8988T (cell line): ENCODE measurements around the gene MYO18B.
"Not testable (repeated sequence)": the region's sequence is repeated elsewhere in the genome, so short reads cannot be mapped to it uniquely, and the experiment has no call there.

Experiments used
- DNase-seq: peaks from one replicate; pipeline ENCODE4 v3.0.0; 2011

The MYO18B gene

DNA sequence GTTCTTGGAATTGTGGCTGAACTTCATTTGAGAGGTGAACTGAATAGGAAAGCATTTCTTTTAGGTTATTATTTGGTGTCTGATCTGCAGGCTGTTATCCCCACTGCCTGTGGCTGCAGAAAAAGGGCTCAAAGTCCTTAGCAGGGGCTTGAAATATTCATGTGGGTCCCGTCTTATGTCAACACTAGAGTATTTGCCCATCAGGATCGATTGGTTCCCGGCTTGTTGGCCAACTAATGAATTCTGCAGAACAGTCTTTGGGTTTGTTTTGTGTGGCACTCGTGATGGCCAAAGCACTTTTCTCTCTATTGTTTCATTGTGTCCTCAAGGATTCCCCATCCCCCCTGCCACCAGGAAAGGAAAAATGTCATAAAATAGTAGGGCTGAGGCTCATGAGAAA, 211.9 kb downstream of the MYO18B start:
- DNase-seq = no peak

DNA sequence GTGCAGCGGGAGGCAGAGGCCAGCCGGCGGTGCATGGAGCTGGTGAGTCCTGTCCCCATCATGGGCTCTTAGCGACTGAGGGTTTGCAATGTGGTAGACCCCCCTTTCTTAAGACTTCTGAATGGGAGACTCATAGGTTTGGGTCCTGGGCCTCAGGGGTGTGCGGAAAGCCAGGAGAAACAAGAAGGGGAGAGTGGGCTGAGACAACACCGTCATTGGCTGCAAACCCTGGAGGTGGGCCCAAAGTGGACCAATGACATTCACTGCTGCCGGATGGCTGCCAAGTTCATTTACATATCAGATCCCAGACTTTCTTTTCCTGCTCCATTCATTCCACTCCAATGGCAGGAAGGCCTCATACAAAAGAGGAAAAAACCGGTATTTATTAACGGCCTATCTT, 213.3 kb downstream of the MYO18B start:
- DNase-seq = no peak

DNA sequence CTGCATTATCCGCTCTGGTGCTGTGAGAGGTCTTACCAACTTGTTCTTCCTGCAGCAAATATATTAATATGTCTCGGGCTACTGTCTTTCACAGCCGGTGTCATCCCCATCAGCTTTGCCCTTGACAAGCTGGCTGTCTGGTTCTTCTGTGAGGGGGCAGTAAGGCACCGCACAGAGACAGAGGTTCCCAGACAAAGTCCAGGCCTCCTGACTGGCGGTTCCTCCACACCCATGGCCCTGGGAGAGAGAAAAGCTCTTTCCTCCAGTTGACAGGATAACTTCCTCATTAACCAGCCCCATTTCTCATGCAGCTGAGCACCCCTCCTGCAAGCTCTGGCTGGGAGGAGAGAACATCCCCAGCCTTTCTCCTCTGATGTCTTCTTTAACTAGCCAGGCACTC, 214.8 kb downstream of the MYO18B start:
- no peak for DNase-seq

DNA sequence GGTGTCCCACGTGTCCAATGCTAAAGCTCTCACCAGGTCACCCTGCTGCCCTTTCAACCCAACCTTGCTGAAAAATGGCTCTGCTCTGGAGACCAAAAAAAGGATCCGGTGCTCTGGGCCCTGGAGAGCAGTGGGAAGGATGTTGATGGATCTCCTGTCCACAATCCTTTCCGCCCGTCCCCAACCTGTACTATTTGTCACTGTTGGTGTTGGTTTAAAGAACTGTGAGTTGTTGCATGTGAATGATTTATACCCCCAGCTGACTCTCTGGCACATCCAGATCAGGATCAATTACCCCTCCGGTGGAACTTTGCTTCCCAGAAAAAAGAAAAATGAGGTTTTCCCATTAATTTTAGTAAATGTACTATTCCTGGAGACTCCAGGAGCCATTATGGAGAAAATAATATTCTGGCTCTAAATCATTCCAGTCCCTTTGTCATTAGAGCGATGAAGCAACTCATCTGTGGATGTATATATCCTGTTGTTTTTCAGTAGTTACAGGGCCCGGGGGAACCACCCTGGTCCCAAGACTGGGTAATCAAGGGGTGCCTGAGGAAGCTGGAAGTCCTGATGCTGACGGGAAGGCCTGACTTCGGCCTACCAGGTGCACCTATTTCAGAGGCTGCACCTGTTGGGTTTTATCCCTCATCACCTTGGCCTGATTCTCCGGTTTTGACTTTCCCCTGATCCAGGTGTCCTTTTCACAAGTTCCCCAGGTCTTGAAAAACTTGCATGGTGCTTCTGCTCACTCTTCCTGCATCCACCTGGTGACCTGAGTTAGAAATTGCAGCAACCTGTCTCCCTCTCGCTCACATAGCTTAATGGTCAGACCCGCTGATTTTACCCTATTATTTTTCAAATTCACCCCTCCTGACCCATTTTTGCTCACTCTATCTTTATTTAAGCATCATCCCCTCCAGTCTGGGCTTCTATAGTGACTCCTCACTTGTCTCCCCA, 218.1 kb downstream of the MYO18B start:
- no peak for DNase-seq

DNA sequence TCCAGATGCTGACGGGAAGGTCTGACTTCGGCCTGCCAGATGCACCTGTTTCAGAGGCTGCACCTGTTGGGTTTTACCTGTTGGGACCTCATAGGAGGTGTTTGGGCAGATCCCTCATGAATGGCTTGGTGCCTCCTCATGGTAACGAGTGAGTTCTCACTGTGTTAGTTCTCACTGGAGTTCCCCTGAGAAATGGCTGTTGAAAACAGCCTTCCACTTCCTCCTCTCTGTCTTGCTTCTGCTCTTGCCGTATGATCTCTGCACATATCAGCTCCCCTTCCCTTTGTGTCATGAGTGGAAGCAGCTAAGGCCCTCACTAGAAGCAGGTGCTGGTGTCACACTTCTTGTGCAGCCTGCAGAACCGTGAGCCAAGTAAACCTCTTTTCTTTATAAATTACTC, 219.7 kb downstream of the MYO18B start:
- no peak for DNase-seq

DNA sequence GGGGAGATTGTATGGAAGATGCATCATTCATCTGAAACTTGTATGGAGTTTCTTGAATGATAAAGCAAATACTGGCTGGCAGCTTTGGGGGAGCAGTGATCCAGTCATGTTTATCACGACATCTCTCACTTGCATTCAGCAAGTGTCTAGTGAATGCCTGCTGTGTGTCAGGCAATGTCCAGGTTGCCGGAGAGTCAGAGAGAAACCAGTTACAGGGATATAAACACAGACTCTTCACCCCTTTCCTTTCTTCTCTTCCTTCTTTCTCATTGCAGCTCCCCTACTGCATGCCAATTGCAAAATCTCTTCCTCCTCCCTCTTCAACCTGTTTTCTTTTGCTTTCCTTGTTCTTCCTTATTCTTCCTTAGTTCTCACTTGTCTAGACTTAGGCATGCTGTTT, 220.7 kb downstream of the MYO18B start:
- DNase-seq = no peak

DNA sequence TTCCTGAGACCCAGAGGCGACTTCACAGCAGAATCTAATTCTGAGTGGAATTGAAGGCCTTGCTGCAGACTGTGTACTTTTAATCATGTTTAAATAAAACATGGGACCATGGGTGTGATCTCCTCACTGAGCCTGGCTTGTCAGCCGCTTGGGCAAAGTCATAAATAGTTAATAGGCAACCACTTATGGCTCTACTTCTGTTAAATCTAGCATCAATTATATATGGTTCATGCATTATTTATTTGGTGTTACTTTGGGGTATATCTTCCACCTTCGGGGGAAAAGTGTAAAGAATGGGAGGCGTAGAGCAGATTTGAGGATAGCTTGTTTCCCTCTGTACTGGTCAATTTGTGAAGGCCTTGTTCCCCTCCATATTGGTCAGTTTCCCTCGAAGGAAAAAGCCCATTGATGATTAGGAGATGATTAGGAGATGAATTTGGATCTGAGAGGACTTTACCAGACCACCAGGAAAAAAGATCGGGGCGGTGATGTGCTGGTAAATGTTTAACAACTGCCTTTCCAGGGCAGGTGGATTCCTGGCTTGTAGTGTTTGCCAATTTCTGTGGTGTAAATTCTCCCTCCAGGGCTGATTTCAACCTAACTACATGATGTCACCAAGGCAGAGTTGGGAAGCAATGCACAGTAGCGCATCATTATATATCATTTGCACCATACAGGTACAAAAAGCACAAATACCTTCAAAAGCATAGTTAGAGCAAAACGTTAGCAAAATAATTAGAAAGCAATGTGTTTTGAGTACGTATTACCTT, 223.2 kb downstream of the MYO18B start:
- no peak for DNase-seq

DNA sequence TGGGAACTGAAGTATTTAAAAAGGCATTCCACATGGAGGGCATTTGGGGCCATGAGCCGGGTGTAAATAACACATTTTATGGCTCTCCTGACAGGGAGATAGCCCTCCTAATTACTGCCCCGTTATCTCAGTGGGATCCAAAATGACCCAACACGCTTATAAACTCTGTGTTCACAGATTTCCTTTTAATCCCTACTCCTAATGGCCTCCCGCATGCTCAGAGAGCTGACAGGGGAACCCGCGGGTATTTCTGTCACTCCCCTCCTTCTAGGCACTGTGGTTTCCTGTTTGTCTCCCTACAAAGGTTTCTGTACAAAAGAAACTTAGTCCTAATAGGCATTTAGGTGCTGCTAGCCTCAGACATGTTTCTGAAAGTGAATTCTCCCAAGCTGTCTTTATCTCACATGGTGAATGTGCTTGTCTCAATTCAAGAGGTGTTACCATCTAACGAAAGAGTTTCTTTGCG, 224.5 kb downstream of the MYO18B start:
- no peak for DNase-seq

DNA sequence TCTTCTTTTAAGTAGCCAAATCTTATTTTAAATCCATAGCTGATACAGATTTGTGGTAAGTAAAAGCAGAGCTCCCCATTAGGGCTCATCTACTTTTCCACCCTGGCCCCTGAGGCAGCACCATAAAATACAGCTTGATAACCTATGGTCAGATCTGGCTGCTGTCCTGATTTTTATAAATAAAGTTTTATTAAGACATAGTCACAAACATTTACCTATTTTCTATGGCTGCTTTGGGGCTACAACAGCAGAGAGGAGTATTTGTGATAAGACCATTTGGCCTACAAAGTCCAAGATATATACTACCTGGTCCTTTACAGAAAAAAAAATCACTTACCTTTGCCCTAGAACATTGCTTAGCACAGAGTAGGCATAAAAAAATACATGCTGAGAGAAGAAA, 227.3 kb downstream of the MYO18B start:
- no peak for DNase-seq

DNA sequence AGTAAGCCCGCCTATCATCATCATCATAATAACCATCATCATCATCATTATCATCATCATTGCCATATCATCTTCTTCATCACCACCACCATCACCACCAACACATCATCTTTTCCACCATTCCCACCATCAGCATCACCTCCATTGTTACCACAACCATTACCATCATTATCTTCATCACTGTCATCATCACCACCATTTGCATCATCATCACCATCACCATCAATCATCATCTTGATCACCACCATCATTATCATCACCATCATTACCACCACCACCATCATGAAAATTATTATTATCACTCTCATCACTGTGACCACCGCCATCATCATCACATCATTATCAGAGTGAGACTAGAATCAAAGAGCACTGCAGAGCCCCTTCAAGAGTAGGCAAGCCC, 227.9 kb downstream of the MYO18B start:
- no peak for DNase-seq

DNA sequence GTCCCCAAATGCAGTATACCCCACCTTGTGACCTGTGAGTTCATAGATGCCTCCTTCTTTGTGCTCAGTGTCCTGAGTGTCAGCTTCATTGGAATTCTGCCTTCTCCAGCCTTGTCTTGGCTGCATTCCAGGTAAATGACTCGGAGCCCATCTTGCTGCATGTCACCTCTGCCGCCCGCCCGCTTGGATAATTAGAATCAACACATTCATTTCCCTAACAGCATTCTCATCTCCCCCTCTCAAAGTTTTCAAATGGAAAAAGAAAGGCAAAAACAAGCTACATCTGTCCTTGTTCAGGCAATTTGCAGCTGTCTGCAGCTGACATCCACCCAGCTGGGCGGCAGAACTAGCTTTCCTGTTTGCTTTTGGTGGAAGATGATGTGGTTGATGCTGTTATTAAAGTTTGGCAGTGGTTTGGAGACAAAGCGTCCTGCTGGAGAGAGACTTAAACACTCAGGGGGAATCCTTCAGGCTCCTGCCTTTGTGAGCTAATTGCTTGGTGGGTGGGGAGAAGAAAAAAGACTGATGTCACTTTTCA, 228.5 kb downstream of the MYO18B start:
- no peak for DNase-seq

DNA sequence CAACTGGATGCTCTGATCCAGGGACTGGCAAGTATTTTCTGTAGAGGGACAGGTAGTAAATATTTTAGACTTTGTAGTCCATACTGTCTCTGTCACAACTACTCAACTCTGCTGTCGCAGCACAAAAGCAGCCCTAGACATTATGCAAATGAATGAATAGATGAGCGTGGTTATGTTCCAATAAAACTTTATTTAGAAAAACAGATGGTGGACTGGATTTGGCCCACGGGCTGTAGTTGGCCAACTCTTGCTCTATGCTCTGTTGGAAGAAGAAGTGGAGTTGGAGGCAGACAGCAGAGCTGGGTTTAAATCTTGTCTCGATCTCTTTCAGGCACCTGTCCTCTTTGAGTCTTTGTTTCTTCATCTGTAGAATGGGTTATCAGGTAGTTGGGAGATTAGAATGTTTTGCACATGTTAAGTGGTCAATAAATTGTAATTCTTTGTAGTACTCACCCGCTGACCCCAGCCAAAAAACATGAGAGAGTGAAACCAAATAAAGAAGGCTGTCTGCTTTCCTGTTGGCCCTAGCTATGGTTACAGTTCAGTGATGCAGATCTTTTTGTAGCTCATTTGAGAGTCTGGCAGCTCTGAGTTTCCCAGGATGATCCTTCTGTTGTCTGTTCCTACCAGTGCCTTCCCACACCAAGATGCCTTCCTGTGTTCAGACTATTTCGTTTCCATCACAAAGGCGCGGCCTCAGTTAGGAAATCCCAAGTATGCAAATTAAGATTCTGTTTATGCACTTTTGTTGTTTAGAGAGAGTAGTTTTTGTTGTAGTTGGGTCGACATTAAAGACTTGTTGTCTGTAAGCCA, 229.2 kb downstream of the MYO18B start:
- no peak for DNase-seq

DNA sequence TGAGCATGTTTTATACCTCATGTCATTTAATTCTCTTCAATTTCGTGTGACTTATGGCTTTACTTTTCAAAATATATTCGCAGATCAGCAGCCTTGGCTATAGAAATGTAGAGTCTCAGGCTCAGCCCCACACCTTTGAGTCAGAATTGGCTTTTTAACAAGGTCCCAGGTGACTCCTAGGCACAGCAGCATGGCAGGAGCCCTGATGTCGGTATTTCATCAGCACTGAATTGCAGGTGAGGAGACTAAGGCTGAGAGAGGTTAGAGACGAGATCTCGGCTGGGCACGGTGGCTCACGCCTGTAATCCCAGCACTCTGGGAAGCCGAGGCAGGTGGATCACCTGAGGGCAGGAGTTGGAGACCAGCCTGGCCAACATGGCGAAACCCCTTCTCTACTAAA, 230.4 kb downstream of the MYO18B start:
- no peak for DNase-seq

DNA sequence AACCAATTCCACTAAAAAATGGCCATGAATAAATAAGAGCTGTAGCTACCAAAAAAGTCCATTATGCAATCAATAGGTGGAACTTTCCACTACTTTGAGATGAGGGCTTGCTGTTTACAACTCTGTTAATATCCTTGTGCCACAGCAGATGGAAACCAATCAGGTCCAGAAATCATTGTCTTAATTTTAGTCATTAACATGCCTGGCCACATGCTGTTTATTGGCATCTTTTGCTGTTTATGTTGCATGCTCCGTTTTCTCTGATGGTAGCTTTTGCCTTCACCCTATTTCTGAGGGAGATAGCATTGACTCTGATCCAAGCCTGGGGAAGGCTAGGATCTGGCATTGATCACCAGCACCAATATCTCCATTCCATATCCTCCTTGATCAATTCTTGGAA, 234.4 kb downstream of the MYO18B start:
- no peak for DNase-seq

DNA sequence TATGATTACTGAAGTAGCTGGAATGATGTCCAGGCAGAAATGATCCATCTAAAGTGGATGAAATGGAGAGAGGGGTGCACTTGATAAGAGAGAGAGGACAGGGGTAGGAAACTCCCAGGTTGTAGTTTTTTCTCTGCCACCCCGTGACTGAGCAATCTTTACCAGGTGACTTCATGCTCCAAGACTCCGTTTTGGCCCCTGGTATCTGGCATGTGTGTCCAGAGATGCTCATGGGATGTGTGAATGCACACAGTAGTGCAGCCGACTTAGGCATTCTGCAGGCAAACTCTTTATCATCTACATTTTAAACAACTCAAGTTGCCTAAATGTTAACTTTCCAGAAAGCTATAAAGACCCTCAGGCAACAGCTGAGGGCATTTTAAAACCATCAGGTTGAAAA, 238.0 kb downstream of the MYO18B start:
- no peak for DNase-seq

DNA sequence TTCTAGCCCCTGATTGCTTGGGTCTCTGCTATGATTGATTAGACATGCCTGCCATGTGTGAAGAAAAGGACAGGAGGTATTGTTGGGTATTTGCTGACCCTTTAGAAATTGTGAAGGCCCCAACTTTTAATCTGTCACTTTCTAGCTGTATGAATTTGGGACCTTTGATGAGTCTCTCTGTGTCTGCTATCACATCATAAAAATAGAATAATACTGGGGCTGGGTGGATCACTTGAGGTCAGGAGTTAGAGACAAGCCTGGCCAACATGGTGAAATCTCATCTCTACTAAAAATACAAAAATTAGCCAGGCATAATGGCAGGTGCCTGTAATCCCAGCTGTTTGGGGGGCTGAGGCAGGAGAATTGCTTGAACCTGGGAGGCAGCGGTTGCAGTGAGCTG, 242.9 kb downstream of the MYO18B start:
- not testable (repeated sequence) for DNase-seq

DNA sequence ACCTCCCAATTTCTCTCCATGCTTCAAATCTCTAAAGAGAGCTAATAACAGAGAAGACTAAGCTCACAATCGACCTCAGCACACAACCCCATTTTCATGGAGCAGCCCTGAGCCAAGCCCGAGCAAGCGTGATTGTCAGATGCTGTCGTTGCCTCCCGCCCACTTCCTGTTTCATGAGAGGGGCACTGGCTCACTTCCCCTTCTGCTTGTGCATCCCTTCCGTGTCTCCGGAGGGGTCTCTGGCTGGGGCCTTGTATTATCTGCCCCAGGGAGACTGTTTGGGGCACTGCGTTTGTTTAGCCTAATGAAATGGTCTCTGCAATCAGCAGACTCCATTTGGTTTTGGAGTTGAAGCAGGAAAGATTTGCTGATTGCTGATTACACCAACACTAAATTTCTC, 246.0 kb downstream of the MYO18B start:
- DNase-seq = no peak

DNA sequence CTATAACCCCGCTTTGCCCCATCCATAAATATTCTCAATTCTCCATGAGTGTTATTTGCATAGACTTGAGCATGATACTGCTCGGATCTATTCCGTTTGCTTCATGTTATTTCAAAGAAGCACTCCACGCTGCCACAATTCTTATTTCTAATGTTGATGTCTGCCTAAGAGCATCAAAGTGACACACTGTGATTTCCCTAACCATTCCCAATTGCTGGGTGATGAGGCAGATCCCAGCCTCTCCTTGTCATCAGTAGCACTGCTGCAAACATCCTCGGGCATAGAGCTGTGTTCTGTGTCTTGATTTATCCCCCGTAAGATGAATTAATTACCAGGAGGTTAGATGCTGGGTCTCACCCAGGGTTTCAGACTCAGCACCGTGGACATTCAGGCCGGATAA, 249.0 kb downstream of the MYO18B start:
- no peak for DNase-seq

DNA sequence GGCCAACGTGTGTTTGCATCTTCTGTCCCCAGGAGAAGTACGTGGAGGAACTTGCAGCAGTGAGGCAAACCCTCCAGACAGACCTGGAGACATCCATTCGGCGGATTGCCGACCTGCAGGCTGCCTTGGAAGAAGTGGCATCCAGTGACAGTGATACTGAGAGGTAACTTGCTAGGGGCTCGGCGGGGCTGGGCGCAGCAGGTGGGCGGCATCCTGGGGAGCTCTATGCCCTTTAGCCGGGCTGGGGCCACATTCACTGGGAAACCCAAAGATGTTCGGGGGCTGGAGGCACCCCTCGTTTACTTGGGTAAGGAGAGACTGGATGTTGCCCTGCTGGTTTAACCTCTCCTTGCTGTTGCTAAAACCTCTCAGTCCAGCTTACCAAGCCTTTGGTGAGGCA, 250.3 kb downstream of the MYO18B start:
- DNase-seq = no peak

DNA sequence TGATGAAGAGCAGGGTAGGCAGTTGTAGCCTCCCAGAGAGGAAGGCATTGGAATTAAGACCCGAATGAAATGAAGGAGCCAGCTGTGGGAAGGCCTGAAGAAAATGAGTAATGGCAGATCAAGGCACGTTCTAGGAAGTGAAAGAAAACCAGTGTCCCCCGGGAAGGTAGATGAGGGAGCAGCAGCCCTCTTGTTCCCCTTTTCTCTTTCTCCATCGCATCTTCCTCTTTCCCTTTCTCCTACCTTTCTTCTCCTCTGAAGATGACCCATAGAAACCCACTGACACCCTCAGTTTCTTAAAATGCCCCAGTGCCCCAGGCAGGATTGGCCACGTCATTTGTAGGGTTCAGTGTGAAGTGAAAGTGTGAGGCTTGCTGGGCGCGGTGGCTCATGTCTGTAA, 254.7 kb downstream of the MYO18B start:
- DNase-seq = no peak

DNA sequence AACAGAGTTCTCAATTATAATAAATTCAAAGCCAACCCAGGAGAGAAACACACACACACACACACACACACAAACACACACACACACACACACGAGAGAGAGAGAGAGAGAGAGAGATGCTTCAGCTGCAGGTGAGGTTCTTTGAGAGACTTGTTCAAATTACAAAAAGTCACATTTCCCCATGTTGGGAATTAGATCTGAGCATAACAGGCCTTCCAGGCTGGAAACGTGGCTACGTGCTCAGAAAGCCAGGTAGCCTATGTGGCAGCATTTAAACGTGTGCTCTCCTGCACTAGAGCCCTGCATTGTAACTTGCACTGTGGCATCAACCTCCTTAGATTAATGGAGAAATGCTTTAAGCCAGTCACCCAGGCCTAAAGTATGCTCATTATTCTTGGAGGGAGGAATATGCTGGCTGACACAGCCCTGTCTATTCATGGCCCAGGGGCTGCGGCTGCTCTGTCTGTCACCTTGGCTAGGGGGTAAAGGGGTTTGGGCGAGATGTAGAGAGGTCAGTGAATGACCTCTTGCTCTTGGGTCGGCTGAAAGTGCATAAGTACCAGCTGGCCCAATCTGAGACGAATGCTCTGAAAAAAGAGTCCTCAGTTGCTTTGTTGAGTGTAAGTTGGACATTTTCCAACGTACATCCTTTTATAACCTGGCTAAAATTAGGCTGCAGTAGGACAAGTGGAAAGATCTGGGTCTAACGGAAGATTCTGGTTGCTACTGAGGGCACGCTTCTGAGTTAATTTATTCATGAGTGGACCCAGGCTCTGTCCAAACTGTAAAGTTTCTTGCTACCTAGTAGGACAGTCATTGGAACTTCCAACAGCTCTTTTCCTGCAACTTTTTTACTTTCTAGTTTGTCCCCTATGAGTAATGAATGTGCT, 256.1 kb downstream of the MYO18B start:
- no peak for DNase-seq

DNA sequence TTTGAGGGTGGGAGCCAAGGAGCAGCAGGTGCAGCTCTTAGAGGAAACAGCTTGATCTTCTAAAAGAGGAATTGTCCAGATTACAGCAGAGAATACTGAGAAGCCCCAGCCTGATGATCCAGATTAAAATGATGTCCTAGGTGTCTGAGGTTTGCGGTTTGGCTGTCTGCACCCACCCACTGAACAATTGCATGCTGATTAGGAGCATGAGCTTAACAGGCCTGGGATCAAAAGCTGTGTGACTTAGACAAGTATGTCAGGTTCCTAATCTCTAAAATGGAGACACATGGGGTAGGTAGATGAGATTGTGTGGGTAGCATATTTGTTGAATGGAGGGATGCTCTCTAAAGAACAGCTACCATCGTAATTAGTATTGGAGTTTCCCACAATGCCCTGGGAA, 260.5 kb downstream of the MYO18B start:
- no peak for DNase-seq
